HL-60 (cell line): ENCODE data around the gene GCK.

ENCODE experiments used
- DNase-seq, 2 experiments: peaks; one replicate each; pipeline ENCODE4 v3.0.0-alpha.2; 2010 to 2020; ENCODE audit warnings: low read depth in 1 of 2, low spot score in 1 of 2
- H3K27ac ChIP-seq: fragments of 250-450 bp; sonication (Bioruptor Pico); replicated peaks from 2 replicates; pipeline ENCODE4 v1.5.1; 2020; ENCODE audit warnings: mild to moderate bottlenecking, moderate library complexity
- H3K27me3 ChIP-seq: fragments of 250-450 bp; sonication (Bioruptor Pico); 2 replicates; pipeline ENCODE4 v1.5.1; 2021; ENCODE audit warnings: mild to moderate bottlenecking, moderate library complexity; ENCODE audit not compliant: insufficient read depth, poor library complexity, severe bottlenecking
- H3K4me3 ChIP-seq: replicated peaks from 2 replicates; pipeline ENCODE4 v1.5.1; 2011; ENCODE audit warnings: mild to moderate bottlenecking, control low read depth, low read length; ENCODE audit not compliant: insufficient read depth
- GABPA ChIP-seq: IDR thresholded peaks from 2 replicates; pipeline ENCODE4 v1.6.1; 2012; ENCODE audit warnings: low read depth
- POLR2AphosphoS5 ChIP-seq: IDR thresholded peaks from 2 replicates; pipeline ENCODE4 v1.6.1; 2012; ENCODE audit warnings: low read depth
- SPI1 ChIP-seq: IDR thresholded peaks from 2 replicates; pipeline ENCODE4 v1.6.1; 2012; ENCODE audit warnings: low read depth, mild to moderate bottlenecking, borderline replicate concordance
- TF ChIP-seq, protein P1 (sequence below): IDR thresholded peaks from one replicate; pipeline ENCODE4 v1.5.1; 2011; ENCODE audit warnings: low read length, control low read depth, inconsistent platforms; ENCODE audit not compliant: insufficient read depth
- TF ChIP-seq, protein P2 (sequence below): IDR thresholded peaks from 2 replicates; pipeline ENCODE4 v1.6.1; 2012; ENCODE audit warnings: low read depth; ENCODE audit not compliant: insufficient replicate concordance

GCK gene

DNA sequence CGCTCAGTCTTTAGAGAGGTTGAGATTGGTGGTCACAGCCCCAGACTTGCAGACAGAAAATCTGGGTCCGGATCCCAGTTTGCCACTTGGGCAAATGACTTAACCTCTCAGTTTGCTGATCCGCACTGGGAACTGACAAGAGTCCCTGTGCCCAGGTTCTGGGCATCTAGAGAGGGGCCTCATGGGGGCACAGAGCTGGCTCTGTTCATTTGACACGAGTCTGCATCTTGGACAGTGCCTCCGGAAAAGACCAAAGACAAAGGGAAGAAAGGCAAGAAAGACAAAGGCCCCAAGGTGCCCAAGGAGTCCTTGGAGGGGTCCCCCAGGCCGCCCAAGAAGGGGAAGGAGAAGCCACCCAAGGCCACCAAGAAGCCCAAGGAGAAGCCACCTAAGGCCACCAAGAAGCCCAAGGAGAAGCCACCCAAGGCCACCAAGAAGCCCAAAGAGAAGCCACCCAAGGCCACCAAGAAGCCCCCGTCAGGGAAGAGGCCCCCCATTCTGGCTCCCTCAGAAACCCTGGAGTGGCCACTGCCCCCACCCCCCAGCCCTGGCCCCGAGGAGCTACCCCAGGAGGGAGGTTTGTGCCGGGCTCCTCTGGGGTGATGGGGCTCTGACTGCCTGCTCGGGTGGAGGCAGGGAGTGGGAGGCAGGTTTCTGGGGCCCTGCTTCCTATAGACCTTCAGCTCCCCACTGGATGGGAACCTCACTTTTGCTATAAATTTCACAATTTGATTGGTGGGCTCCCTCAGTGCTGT is 82.8 kb downstream of the GCK start:
- Histone ChIP-seq H3K27ac (no peak overlapping the region), H3K27me3 (peaks cover 6% of the 10 kb centered on the region), H3K4me3 (no peak overlapping the region)
- DNase-seq = no peak
- TF ChIP-seq POLR2AphosphoS5 (no peak), GABPA (no peak), SPI1 (no peak)
- TF ChIP-seq, protein P1, sequence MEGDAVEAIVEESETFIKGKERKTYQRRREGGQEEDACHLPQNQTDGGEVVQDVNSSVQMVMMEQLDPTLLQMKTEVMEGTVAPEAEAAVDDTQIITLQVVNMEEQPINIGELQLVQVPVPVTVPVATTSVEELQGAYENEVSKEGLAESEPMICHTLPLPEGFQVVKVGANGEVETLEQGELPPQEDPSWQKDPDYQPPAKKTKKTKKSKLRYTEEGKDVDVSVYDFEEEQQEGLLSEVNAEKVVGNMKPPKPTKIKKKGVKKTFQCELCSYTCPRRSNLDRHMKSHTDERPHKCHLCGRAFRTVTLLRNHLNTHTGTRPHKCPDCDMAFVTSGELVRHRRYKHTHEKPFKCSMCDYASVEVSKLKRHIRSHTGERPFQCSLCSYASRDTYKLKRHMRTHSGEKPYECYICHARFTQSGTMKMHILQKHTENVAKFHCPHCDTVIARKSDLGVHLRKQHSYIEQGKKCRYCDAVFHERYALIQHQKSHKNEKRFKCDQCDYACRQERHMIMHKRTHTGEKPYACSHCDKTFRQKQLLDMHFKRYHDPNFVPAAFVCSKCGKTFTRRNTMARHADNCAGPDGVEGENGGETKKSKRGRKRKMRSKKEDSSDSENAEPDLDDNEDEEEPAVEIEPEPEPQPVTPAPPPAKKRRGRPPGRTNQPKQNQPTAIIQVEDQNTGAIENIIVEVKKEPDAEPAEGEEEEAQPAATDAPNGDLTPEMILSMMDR = no peak
- TF ChIP-seq, protein P2, sequence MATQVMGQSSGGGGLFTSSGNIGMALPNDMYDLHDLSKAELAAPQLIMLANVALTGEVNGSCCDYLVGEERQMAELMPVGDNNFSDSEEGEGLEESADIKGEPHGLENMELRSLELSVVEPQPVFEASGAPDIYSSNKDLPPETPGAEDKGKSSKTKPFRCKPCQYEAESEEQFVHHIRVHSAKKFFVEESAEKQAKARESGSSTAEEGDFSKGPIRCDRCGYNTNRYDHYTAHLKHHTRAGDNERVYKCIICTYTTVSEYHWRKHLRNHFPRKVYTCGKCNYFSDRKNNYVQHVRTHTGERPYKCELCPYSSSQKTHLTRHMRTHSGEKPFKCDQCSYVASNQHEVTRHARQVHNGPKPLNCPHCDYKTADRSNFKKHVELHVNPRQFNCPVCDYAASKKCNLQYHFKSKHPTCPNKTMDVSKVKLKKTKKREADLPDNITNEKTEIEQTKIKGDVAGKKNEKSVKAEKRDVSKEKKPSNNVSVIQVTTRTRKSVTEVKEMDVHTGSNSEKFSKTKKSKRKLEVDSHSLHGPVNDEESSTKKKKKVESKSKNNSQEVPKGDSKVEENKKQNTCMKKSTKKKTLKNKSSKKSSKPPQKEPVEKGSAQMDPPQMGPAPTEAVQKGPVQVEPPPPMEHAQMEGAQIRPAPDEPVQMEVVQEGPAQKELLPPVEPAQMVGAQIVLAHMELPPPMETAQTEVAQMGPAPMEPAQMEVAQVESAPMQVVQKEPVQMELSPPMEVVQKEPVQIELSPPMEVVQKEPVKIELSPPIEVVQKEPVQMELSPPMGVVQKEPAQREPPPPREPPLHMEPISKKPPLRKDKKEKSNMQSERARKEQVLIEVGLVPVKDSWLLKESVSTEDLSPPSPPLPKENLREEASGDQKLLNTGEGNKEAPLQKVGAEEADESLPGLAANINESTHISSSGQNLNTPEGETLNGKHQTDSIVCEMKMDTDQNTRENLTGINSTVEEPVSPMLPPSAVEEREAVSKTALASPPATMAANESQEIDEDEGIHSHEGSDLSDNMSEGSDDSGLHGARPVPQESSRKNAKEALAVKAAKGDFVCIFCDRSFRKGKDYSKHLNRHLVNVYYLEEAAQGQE = no peak

DNA sequence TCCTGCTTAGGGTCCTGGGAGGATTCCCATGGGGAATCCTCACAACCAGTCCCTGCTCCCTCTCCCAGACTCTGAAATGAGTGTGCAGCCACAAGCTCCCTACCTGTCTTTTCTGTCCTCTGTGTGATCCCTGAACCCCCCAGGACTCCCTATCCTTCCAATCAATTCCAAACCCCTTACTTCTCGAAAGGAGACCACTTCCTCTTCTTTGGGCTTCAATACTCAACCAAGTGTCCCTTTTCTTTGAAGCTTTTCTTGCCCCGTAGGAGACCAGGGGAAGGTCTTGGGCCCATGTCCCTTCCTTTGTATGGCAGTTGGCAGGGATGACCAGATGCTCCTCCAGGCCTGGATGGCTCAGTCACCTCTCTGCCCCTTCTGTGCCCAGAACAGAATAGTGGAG is 83.4 kb downstream of the GCK start:
- Histone ChIP-seq H3K4me3 (no peak overlapping the region), H3K27ac (no peak overlapping the region), H3K27me3 (peaks cover 6% of the 10 kb centered on the region)
- DNase-seq = no peak
- TF ChIP-seq, protein P1 = no peak
- TF ChIP-seq SPI1 = peak; percentile 74

DNA sequence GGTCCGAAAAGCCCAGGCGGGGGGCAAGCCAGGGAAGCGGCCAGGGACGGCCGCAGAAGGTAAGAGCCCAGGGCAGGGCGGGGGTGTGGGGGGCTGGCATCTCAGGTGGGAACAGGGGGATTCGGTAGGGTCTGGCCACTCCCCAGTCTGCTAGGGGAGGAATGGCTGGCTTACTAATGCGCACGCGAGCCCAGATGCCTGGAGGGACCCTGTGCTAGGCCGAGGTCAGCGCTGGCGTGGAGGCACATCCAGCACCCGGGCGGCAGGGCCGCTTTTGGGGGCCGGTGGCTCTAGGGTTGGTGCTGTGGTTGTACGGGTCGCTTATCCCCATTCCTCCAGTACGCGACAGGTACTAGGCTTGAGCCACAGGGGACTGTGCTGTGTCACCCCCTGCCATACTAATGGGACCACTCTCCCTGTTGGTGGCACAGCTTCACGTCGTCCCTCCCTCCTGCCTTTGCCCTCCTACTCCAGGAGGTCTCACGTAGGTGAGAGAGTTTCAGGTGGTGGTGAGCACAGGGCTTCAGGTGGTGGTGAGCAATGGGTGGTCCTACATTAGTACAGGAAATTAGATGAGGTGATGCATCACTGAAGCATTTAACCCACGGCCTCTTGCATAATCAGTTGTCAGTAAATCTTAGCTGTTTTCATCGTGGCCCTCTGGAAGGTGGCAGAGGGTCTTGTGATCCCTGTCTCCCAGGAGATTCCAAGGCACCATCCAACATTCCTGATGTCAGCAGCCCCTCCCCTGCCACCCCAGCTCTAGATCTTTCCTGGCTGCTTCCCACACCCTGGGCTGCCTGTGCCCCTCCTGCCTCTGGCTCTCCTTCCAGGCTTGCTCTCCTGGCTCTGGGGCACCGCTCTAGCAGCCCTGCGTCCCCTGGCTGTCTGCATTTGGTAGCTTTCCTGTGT is 84.1 kb downstream of the GCK start:
- Histone ChIP-seq H3K27me3 (peaks cover 6% of the 10 kb centered on the region), H3K4me3 (no peak overlapping the region), H3K27ac (no peak overlapping the region)
- DNase-seq = no peak
- TF ChIP-seq, protein P1 = no peak
- TF ChIP-seq, protein P2 = no peak
- TF ChIP-seq SPI1 (no peak), POLR2AphosphoS5 (no peak), GABPA (no peak)
